SK-N-MC (cell line): ENCODE data around the gene NCMAP.

ENCODE experiments used
- EZH2 ChIP-seq: fragments of 200-600 bp; sonication (generic); IDR thresholded peaks from one replicate; pipeline ENCODE4 v1.6.1; 2017; ENCODE audit warnings: antibody characterized with exemption
- FOXP2 ChIP-seq: optimal IDR thresholded peaks from 2 replicates; pipeline ENCODE3; 2011; ENCODE audit warnings: mild to moderate bottlenecking, moderate library complexity; ENCODE audit not compliant: insufficient read depth; ENCODE audit errors: extremely low read length, control extremely low read depth
- POLR2AphosphoS5 ChIP-seq: IDR thresholded peaks from 2 replicates; pipeline ENCODE4 v1.6.1; 2012; ENCODE audit warnings: mild to moderate bottlenecking, low read depth, low read length, borderline replicate concordance

- TF ChIP-seq POLR2AphosphoS5 (no peak), EZH2 (no peak), FOXP2 (no peak)
These were observed 10.5 kb downstream of the NCMAP start for GRCh38 chr1:24566236-24566867.
